GM12878 (cell line): ENCODE measurements around the gene NUTM2F. TPM values are rescaled to one million over a fixed set of nuclear protein-coding genes. Genes with fewer than 3 reads are reported as not detected.
"Not testable (repeated sequence)": the region's sequence is repeated elsewhere in the genome, so short reads cannot be mapped to it uniquely, and the experiment has no call there.

Experiments
- ATAC-seq: fragments of 200-7000 bp; cut with Tn5 transposase; 3 replicates; pipeline ENCODE4 v1.9.1; 2020; ENCODE audit warnings: mild to moderate bottlenecking, moderate library complexity
- BruUV-seq: library from RNA; stranded (reverse); fragments of 400-500 nt; replicated peaks from 2 replicates; lab custom pipeline; 2021; lab: Mats Ljungman, UMichigan
- CTCF ChIA-PET: fragments of 300-600 bp; sonication (Branson Sonifier 250); formaldehyde crosslinking; extraction: SDS; loops from one replicate; lab custom pipeline; 2021; ENCODE audit warnings: inconsistent platforms; lab: Yijun Ruan, JAX
- POLR2A ChIA-PET: fragments of 350-600 bp; formaldehyde crosslinking; extraction: SDS; loops from one replicate; lab custom pipeline; 2021; ENCODE audit warnings: inconsistent platforms; lab: Charles Lee
- RAD21 ChIA-PET: fragments of 300-600 bp; sonication (Branson Sonifier 250); formaldehyde crosslinking; loops from one replicate; lab custom pipeline; 2023; ENCODE audit warnings: antibody characterized with exemption; ENCODE audit not compliant: unreplicated experiment; lab: Charles Lee
- SMC1A ChIA-PET: fragments of 300-600 bp; sonication (Branson Sonifier 250); formaldehyde crosslinking; loops from one replicate; lab custom pipeline; 2023; ENCODE audit not compliant: unreplicated experiment, uncharacterized antibody; lab: Charles Lee
- DNase-seq: peaks from one replicate; pipeline ENCODE4 v3.0.0-alpha.2; 2011; ENCODE audit warnings: low read depth, low spot score
- FAIRE-seq: peaks from 3 replicates; lab custom pipeline; 2011; peaks lifted over from hg19 to GRCh38; lab: Jason Lieb, UNC
- H2AFZ ChIP-seq: 2 replicates; pipeline ENCODE4 v1.6.0; 2011; ENCODE audit warnings: low read depth, low read length, control low read depth; ENCODE audit not compliant: control insufficient read depth
- H3K27ac ChIP-seq: 2 replicates; pipeline ENCODE4 v1.5.1; 2011; ENCODE audit warnings: control low read depth; ENCODE audit not compliant: control insufficient read depth, insufficient read depth
- H3K27me3 ChIP-seq, 2 experiments: replicated peaks in 1 of 2; 2 replicates each; pipeline versions ENCODE4 v1.6.0 to v1.6.1; 2011; ENCODE audit warnings: low read length in 1 of 2; ENCODE audit not compliant: control insufficient read depth in 2 of 2, insufficient read depth in 2 of 2
- H3K36me3 ChIP-seq, 2 experiments: 2 replicates each; pipeline ENCODE4 v1.5.1; 2011; ENCODE audit warnings: low read length in 1 of 2; ENCODE audit not compliant: control insufficient read depth in 2 of 2, insufficient read depth in 2 of 2
- H3K4me1 ChIP-seq: 2 replicates; pipeline ENCODE4 v1.6.1; 2011; ENCODE audit warnings: mild to moderate bottlenecking, low read length, moderate library complexity, mixed read lengths; ENCODE audit not compliant: control insufficient read depth, insufficient read depth
- H3K4me2 ChIP-seq: 2 replicates; pipeline ENCODE4 v1.6.0; 2011; ENCODE audit warnings: control low read depth; ENCODE audit not compliant: control insufficient read depth, insufficient read depth
- H3K4me3 ChIP-seq: fragments of 200-600 bp; sonication (generic); 2 replicates; pipeline ENCODE4 v1.5.1; 2016
- H3K79me2 ChIP-seq: 2 replicates; pipeline ENCODE4 v1.6.0; 2011; ENCODE audit warnings: low read length; ENCODE audit not compliant: control insufficient read depth, insufficient read depth
- H3K9ac ChIP-seq: 2 replicates; pipeline ENCODE4 v1.8.0; 2011; ENCODE audit warnings: low read length, control low read depth, mixed read lengths; ENCODE audit not compliant: control insufficient read depth, insufficient read depth
- H3K9me3 ChIP-seq: replicated peaks from 3 replicates; pipeline ENCODE4 v1.5.1; 2011; ENCODE audit warnings: mild to moderate bottlenecking, low read length; ENCODE audit not compliant: control insufficient read depth, insufficient read depth
- H4K20me1 ChIP-seq: 2 replicates; pipeline ENCODE4 v1.6.0; 2011; ENCODE audit not compliant: control insufficient read depth, insufficient read depth
- WGBS: methylation state at CpG from one replicate; pipeline ENCODE4 v1.1.6; 2016; ENCODE audit warnings: low lambda C conversion rate; ENCODE audit not compliant: insufficient replicate concordance, insufficient coverage; ENCODE audit errors: missing lambda C conversion rate; 5-methylcytosine and 5-hydroxymethylcytosine counted together
- in situ Hi-C: fragments of 300-500 bp; cut with MboI; formaldehyde crosslinking; loops from 9 replicates; pipeline ENCODE4 v1.14.3; 2018; ENCODE audit warnings: mixed read lengths
- intact Hi-C: fragments of 100-400 bp; cut with micrococcal nuclease; formaldehyde crosslinking; loops from one replicate; pipeline ENCODE4 v1.14.2; 2022; ENCODE audit not compliant: unreplicated experiment
- polyA plus RNA-seq, 11 experiments: library from polyadenylated mRNA; depleted of rRNA in 4 of 11; unstranded in 6 of 11; stranded (reverse) in 5 of 11; fragments of >200 nt; fragmentation: Nextera tagmentation in 4 of 11; fragmentation: Illumina TruSeq in 1 of 11; extraction: Ambion mirVana in 4 of 11; extraction: Trizol in 1 of 11; gene quantifications; 1 replicate in 1 of 11; 2 replicates in 10 of 11; pipeline versions ENCODE4 v1.2.1 to v1.2.3, GENCODE V29; 2011 to 2016; ENCODE audit warnings: inconsistent platforms in 2 of 11, missing spikeins in 2 of 11, low read depth in 1 of 11
- total RNA-seq, 4 experiments: library from RNA; depleted of rRNA in 3 of 4; stranded (reverse); fragments of >200 nt in 3 of 4; fragmentation: Illumina TruSeq in 1 of 4; extraction: Trizol in 1 of 4; gene quantifications; 2 replicates each; pipeline versions ENCODE4 v1.2.1 to v1.2.3, GENCODE V29; 2013 to 2021

Gene NUTM2F
- total and polyA plus RNA-seq, 10 of the 15 experiments (the other 5 are each of a cell fraction or from before 2014, with no cell fraction given) = not detected

- SMC1A ChIA-PET, H3K27ac ChIP-seq, CTCF ChIA-PET, H3K9ac ChIP-seq, DNase-seq, H3K79me2 ChIP-seq, H3K27me3 ChIP-seq, intact Hi-C loops, H3K9me3 ChIP-seq, in situ Hi-C loops, ATAC-seq, H3K4me2 ChIP-seq, H2AFZ ChIP-seq, FAIRE-seq, RAD21 ChIA-PET, BruUV-seq, POLR2A ChIA-PET, H3K4me1 ChIP-seq, H3K4me3 ChIP-seq, H4K20me1 ChIP-seq, H3K36me3 ChIP-seq: not testable (repeated sequence)
- WGBS = 64% methylated on average over 1 of the region's 2 CpGs
These were observed 35.7 kb upstream of the NUTM2F start for GRCh38 chr9:94364093-94364614.

DNA sequence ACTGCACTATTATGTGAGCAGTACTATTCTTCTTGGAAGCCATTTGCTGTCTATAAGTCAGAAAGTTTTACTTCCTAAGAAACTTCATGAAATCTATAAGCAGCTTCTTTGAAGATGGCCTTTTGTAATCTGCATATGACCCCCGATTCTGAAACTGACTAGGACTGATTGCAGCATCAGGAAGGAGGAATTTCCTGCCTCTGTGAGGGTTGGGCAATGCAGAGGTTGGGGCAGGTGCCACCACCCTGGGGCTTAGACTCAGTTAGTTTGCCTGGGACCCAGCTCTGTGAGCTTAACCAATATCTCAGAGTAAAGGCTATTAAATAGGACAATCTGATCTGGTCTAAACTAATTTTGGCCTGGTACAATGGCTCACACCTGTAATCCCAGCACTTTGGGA lies 28.7 kb upstream of the NUTM2F start:
- H3K27me3 ChIP-seq, DNase-seq, BruUV-seq, H3K4me2 ChIP-seq, H3K27ac ChIP-seq, POLR2A ChIA-PET, H3K9ac ChIP-seq, H2AFZ ChIP-seq, H4K20me1 ChIP-seq, CTCF ChIA-PET, intact Hi-C loops, H3K79me2 ChIP-seq, FAIRE-seq, RAD21 ChIA-PET, H3K36me3 ChIP-seq, ATAC-seq, H3K9me3 ChIP-seq, H3K4me3 ChIP-seq, in situ Hi-C loops, SMC1A ChIA-PET, H3K4me1 ChIP-seq: not testable (repeated sequence)
- WGBS = no CpG with 5 or more reads among the region's 1 CpG

DNA sequence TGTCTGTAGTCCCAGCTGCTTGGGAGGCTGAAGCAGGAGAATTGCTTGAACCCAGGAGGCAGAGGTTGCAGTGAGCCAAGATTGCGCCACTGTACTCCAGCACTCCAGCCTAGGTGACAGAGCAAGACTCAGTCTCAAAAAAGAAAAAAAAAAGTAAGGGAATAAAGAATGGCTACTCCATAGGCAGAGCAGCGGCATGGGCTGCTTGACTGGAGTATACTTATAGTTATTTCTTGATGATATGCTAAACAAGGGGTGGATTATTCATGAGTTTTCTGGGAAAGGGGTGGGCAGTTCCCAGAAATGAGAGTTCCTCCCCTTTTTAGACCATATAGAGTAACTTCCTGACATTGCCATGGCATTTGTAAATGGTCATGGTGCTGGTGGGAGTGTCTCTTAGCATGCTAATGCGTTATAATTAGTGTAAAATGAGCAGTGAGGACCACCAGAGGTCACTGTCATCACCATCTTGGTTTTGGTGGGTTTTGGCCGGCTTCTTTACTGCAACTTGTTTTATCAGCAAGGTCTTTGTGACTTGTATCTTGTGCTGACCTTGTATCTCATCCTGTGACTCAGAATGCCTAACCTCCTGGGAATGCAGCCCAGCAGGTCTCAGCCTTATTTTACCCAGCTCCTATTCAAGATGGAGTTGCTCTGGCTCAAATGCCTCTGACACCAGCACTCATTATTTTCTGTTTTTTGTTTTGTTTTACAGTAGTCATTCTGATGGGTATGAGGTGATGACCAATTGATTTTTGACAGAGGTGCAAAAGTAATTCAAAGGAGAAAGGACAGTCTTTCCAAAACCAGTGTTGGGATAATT lies 23.7 kb upstream of the NUTM2F start:
- H3K9me3 ChIP-seq, H3K79me2 ChIP-seq, H2AFZ ChIP-seq, in situ Hi-C loops, SMC1A ChIA-PET, BruUV-seq, CTCF ChIA-PET, H3K4me1 ChIP-seq, ATAC-seq, H3K36me3 ChIP-seq, H3K27ac ChIP-seq, intact Hi-C loops, DNase-seq, POLR2A ChIA-PET, H3K4me2 ChIP-seq, H3K4me3 ChIP-seq, H3K27me3 ChIP-seq, H3K9ac ChIP-seq, H4K20me1 ChIP-seq, RAD21 ChIA-PET, FAIRE-seq: not testable (repeated sequence)
- 100% methylated on average over 1 of the region's 4 CpGs for WGBS

DNA sequence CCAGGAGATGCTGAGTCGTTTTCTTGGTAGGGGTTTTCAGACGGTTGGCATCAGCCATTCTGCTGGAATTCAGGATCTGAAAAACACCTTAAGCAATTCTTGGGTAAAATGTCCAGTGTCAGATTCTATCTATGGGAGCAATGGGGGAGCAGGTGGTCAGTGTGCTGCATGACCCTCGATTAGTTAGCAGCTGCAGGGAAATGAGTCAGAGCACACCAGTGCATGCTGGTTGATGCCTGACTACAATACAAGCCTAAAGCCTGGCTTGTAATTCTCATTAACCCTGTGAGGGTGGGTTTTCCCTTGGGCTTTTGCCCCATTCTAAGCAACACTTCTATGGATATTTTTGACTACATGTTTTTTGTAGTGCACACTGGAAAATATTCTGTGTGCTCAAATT lies 20.3 kb upstream of the NUTM2F start:
- H4K20me1 ChIP-seq, FAIRE-seq, H3K4me2 ChIP-seq, H2AFZ ChIP-seq, H3K79me2 ChIP-seq, SMC1A ChIA-PET, in situ Hi-C loops, H3K27me3 ChIP-seq, BruUV-seq, H3K9ac ChIP-seq, H3K4me1 ChIP-seq, H3K4me3 ChIP-seq, POLR2A ChIA-PET, intact Hi-C loops, H3K36me3 ChIP-seq, DNase-seq, H3K9me3 ChIP-seq, H3K27ac ChIP-seq, RAD21 ChIA-PET, CTCF ChIA-PET: not testable (repeated sequence)
- ATAC-seq = peak; percentile 30; the same call in 1 of the 3 replicates
- WGBS = no CpG with 5 or more reads among the region's 3 CpGs
